ENCODE results near the gene DGUOK.
"Not testable (repeated sequence)": the region's sequence is repeated elsewhere in the genome, so short reads cannot be mapped to it uniquely, and the experiment has no call there.

Gene DGUOK

DNA sequence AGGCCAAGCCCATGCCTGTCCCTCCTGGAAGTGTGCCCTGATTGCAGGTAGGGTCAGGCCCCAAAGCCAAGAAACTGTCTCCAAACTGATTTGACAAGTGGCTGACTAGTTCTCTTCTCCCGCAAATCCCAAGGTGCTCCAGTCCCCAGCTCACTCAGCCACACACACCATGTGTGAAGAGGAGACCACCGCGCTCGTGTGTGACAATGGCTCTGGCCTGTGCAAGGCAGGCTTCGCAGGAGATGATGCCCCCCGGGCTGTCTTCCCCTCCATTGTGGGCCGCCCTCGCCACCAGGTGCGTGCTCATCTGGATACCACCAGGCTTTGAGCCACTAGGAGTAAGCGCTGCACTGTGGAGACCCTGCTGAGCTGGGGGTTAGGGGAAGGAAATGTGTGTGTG lies 25.5 kb upstream of the DGUOK start:
- DNase-seq: no peak

DNA sequence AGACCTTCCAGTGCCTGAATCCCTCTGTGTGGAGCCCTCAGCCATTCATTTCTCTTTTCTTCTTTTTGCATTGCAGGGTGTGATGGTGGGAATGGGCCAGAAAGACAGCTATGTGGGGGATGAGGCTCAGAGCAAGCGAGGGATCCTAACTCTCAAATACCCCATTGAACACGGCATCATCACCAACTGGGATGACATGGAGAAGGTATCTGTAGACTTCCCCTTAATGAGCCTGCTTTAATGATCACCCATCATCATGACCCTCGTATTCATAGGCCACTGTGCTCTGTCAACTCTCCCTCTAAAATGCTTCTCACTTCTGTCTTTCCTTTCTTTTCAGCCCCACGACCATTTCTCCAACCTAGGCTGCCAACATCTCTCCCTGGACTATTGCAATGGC lies 24.4 kb upstream of the DGUOK start:
- no peak for DNase-seq

DNA sequence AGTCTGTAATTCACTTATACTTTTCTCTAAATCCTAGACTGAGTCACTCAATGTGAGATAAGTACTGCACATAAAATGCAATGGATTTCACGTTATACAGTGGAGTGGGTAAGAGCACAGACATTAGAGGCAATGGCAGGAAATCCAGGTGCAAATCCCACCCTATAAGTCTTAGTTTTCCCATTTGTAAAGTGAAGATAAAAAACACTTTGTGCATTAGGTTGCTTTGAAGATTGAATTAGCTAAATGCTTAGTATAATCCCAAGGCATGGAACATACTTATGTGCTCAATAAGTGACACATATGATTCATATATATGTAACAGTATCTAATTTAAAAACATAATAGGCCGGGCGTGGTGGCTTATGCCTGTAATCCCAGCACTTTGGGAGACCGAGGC lies 23.4 kb upstream of the DGUOK start:
- DNase-seq: no peak

DNA sequence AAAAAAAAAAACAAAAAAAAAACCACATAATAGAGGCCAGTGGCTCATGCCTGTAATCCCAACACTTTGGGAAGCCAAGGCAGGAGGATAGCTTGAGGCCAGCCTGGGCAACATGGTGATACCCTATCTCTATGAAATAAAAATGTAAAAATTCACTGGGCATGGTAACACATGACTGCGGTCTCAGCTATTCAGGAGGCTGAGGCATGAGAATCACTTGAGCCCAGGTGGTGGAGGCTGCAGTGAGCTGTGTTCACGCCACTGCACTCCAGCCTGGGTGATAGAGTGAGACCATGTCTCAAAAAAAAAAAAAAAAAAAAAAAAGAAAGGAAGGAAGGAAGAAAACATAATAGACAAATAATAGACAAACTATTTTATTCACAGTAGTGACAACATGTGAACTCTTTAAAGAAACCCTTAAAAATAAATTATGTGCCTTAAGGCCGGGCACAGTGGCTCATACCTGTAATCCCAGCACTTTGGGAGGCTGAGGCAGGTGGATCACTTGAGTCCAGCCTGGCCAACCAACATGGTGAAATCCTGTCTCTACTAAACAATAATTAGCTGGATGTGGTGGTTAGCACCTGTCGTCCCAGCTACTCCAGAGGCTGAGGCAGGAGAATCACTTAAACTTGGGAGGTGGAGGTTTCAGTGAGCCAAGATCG lies 22.6 kb upstream of the DGUOK start:
- DNase-seq: not testable (repeated sequence)

DNA sequence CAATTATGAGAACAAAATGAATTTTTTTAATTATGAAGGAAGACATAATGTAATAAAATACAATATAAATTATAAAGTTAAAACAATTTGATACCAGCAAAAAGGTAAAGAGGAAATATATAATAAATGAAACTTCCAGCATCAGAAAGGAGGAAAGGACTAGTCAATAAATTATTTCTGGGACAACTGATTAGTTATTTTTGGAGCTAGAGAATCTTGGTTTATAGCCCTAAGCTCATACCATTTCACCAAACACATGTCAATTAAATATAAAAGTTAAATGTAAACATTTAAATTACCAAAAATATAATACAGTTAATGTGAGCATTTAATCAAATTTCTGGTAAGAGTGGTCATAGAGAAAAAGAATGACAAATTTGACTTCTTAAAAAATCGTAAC lies 21.7 kb upstream of the DGUOK start:
- DNase-seq: no peak

DNA sequence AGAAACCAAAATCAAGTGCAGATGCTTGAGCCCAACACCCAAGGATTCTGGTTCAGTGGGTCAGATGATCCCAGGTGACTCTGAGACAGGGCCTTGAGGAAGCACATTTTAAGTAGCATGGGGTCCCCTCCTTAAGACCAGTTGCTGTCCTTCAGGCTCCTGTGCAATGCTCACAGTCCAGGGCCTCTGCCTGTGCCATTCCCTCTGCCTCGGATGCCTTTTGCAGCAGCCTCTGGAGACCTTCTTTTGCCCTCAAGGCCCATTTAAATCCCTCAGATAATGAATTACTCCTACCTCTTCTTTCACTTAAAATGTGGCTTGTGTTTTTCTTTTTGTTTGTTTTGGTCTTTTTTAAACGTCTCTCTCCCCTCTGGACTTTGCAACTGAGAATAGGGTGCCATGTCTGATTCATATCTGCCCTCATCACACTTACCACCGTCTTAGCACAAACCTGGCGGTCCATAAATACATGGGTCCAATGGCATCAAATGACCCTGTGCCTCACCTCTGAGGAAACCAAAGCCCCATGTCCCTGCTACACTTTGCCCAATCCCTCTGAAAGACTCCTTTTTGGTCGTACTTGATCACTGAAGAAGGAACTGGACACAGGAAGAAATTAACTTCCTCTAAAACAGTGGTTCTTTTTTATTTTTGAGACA lies 19.7 kb upstream of the DGUOK start:
- no peak for DNase-seq

DNA sequence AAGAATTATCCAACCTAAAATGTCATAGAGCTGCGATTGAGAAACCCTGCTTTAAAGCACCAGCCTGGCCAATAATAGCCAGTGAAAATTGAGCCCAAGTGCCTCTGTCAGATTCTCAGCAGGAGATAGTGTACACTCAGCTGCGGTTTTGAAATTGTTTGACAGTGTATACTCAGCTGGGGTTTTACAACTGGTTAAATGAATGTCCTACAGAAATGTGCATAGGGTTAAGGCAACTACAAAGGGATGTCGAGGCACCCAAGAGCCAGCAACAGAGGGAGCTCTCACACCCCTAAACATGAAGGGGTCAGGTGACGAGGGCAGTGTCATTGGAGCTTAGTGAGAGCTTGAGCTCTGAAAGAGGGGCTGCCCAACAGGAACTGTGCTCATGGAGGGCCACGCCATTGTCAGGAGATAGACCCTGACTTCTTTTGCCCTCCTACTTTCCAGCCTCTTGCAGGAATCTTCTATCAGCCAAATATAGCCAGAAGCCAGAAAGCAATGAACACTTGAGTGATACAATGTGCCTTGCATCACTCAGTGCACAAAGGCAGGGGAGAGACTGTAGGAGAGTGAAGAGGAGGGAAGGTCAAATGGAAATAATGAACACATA lies 18.7 kb upstream of the DGUOK start:
- peak; percentile 40 for DNase-seq

DNA sequence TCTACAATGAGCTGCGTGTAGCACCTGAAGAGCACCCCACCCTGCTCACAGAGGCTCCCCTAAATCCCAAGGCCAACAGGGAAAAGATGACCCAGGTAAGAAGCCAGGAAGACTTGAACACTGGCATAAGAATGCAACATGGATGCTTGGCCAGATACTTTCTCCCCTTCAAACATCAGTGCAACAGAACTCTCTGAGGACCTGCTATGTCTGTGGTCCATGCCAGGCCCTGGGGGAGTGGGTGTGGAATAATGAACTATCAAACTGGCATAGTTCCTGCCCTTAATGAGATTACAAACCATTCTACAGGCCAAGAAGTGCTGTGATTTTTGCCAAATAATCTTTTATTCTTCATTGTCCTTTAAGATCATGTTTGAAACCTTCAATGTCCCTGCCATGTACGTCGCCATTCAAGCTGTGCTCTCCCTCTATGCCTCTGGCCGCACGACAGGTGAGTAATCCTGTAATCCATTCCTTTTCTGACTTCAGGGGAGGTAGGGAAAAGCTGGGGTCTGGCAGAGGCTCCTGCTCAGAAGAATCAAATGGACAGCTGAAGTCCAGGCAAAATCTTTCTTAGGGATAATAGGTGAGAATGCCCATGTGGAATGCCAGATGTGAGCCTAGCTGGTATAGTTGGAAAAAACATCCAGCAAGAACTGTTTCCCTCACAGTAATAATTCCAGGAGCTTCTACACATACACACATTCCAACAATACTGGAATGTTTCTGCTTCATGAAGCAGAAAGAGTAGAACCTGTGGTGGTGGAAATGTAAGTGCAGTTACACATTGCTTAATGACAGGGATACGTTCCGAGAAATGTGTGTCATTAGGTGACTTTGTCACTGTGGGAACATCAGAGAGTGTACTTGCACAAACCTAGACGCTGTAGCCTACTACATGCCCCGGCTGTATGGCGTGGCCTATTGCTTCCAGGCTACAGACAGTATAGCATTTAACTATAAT lies 17.7 kb upstream of the DGUOK start:
- no peak for DNase-seq

DNA sequence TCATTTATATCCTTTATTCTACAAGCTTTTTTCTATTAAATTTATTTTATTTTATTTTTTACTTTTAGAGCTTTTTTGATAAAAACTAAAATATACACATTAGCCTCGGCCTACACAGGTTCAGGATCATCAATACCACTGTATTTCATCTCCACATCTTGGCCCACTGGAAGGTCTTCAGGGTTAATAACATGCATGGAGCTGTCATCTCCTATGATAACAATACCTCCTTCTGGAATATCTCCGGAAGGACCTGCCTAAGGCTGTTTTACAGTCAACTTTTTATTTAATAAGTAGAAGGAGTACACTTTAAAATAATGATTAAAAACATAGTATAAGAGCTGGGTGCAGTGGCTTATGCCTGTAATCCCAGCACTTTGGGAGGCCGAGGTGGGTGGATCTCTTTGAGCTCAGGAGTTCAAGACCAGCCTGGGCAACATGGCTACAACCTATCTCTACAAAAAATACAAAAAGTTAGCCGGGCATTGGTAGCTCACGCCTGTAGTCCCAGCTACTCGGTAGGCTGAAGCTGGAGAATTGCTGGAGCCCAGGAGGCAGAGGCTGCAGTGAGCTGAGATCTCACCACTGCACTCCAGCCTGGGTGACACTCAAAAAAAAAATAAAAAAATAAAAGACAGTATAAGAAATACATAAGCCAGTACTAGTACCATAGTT lies 15.7 kb upstream of the DGUOK start:
- DNase-seq: no peak

DNA sequence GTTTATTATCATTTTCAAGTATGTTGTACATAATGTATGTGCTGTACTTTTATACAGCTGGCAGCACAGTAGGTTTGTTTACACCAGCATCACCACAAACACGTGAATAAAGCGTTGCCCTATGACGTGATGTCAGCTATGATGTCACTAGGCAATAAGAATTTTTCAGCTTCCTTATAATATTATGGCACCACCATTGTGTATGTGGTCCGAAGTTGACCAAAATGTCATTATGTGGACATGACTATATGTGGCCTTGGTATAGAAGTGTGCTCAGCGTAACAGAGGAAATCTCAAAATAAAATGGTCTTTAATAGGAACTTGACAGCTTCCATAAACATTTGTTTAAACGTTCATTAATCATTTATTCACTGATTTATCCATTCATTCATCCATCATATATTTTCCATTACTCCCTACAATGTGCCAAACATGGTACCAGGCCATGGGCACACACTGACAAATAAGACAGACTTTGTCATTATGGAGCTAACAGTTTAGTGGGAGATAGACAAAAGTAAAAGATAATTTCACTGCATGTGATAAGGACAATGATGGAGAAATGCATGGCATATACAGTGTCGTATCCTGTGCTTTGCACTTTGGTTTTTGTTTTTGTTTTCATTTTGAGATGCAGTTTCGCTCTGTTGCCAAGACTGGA lies 15.0 kb upstream of the DGUOK start:
- DNase-seq: no peak

DNA sequence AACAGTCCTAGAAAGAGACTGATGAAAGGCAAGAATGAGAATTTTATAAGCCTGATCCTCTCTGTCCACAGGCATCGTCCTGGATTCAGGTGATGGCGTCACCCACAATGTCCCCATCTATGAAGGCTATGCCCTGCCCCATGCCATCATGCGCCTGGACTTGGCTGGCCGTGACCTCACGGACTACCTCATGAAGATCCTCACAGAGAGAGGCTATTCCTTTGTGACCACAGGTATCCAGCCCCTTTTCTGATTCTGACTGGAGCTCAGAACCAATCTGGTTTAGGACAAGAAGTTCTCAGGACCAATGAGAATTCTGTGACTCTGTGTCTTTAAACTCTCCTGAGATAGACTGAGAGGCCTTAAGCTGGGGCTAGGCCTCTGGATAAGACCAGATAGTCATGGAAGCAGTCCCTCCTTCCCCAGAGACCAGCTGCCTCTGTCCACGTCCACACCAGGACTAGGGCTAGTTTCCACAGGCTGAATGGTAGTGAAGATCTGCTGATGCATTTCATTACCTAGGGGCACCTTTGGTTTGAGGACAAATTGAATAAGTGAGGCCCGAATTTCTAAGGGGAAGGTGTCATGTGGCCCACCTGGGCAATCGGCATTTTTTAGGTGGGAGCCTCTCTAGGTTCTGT lies 13.1 kb upstream of the DGUOK start:
- DNase-seq: no peak

DNA sequence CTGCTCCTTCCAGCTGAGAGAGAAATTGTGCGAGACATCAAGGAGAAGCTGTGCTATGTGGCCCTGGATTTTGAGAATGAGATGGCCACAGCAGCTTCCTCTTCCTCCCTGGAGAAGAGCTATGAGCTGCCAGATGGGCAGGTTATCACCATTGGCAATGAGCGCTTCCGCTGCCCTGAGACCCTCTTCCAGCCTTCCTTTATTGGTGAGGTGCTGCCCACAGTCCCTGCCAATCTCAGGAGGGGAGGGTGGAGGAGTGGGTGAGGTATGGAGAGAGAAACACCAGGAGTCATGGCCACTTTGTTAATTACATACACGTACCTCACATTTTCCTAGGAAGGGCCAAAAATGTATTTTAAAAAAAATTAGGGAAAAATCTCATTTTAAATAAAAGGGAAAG lies 12.0 kb upstream of the DGUOK start:
- DNase-seq: no peak

DNA sequence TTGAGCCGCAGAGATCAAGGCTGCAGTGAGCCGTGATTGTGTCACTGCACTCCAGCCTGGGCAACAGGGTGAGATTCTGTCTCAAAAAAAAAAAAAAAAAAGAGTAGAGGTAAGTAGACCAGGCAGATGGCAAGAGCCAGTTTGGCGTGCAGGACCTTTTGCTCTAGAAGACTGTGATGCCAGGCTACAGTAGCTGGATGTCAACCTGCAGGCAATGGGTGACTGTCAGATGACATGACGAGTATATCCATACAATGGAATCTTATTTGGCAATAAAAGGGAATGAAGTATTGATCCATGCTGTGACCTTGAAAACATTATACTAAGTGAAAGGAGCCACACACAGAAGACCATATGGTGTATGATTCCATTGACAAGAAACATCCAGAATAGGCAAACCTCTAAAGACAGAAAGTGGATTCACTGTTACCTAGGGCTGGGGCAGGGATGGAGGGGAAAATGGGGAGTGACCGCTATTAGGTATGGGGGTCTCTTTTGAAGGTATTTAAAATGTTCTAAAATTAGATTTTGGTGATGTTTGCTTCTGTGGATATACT lies 11.2 kb upstream of the DGUOK start:
- no peak for DNase-seq

DNA sequence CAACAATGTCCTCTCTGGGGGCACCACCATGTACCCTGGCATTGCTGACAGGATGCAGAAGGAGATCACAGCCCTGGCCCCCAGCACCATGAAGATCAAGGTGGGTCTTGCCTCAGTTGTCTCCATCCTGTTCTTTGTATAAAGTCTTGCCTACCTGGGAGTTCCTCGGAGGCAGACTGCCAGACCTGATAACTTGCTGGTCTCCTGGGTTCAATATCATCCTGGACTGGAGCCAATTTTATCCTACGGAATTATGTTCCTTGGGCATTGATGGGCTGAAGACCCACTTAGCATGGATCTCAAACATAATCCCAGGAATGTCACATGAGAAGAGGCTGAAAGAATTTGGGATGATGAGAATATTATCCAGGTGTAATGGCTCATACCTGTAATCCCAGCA lies 10.0 kb upstream of the DGUOK start:
- no peak for DNase-seq

DNA sequence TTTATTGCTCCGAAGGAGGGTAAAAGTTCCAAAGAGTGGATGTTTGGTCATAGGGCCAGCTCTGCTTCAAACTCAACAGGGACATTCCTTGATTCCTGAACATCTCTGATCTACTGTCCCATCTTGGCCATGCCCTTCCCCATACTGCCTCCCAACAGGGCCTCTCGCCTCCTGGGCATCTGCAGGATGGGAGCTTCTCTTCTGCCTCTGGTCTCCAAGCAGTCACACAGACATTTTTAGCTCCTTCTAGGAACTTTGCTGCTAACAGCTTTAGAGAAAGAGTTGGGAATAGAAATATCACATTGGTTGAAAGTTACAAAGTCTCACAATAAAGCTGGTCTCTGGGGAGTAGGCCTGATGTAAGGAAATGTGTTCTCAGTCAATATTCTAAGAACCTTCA lies 9.4 kb upstream of the DGUOK start:
- no peak for DNase-seq

DNA sequence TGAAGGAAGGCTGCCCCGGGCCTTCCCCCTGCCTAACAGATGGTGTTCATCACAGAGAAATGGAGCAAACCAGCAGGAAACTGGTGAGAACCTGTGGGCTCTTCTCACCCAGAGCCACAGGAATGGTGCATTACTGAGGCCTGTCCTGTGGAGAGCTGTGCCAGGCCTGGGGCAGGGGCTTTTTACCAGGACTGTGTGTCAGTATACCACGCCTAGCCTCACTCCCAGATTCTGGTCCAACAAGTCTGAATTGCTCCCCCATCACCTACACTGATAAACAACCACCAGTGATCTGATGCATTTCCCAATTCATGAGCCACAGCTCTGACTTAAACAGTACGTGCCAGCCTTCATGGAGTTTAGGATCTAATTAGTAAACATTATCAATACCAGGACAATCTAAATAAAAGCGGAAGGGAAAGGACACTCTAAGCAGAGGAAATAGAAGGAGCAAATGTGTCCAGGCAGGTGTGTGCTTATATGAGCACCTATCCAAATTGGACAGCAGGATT lies 8.9 kb upstream of the DGUOK start:
- no peak for DNase-seq

DNA sequence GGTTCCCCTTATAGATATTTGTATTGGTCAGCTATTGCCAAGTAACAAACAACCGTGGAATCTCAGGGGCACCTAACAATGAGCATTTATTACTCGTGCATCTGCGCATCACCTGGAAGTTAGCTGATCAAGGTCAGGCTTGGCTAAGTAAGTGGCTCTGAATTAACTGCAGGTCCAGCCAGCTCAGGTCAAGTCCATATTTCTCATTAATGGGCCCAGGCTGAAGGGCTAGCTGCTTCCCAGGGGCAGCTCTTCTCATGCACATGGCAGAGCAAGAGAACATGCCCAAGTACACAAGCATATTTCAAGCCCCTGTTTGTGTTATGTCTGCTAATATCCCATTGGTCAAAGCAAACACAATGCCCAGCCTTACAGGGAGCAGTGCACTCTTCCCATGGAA lies 7.8 kb upstream of the DGUOK start:
- DNase-seq: no peak

DNA sequence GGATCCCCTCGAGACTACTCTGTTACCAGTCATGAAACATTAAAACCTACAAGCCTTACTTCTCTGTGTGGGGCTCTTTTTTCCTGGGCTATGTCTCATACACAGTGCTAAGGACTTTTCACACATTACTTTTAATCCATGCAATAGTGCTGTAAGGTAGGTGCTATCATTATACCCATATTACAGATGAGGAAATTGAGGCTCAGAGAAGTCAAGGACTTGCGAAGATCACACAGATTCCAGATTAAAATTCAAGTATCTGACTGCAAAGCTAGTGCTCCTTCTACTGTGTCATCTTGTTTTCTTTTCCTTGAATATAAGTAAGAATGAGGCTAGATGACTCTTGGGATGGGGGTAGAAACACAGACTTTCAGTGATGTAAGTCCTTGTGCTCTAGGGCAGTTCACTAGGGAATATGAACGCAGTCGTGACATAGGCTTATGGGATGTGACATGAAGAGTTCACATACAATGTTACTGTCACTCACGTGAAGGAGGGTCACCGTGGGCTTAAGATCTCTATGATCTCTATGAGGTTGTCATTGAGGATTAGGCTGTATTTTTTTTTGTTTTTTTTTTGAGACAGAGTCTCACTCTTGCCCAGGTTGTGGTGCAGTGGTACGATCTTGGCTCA lies 7.0 kb upstream of the DGUOK start:
- no peak for DNase-seq

DNA sequence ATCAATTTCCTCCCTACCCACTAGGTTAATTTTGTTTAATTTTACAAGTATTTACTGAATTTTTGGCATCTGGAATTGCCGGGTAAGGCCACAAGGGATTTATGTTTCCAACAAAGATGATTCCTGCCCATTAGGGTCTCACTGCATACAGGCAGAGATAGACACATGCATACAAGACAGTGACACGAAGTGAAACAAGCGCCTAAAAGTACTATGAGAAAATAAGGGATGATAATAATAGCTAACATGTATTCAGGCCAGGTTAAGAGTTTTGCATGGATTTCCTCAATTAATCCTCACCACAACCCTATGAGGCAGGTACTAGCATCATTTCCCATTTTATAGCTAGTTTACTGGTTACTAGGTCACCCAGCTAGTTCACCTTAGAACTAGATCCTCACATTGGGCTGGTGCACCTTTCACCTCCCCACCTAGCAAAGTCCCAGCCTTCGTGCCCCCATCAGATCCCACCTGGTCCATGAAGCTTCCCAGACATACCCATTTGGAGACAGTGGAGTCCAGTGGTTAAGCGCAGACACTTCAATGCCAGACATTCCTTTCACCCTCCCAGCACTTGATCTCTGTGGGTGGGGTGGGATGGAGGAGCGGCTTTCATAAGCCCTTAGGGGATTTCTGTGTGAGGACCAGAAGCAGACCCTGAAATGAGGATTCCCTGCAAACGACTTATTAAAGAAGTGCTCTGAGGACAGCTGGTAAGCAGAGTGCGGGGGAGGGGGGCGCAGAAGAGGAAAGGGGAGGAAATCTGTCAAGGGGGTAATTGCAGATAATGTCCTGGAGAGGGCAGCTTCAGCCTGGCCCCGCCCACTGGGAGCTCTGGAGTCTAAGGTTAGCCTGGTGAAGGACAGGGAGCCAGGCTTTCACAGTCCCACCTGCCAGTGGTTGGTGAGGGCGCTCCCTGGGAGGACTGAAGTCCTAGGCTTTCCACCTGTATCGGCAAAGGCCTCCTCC lies 5.8 kb upstream of the DGUOK start:
- DNase-seq: peak; percentile 82
